A375 (cell line): ENCODE data around the gene NFIL3. TPM values are rescaled to one million over a fixed set of nuclear protein-coding genes. Genes with fewer than 3 reads are reported as not detected.

Experiments used
- total RNA-seq: library from RNA; depleted of rRNA; stranded (reverse); fragments of >200 nt; shearing (Covaris generic); gene quantifications from 2 replicates; pipeline ENCODE4 v1.2.3, GENCODE V29; 2014; rRNA removed

Gene NFIL3
- total RNA-seq = 6.4 and 6.9 TPM in 2 replicates

GRCh38 chr9:91423785-91424402 lies at the start of gene NFIL3:
TSS of gene NFIL3 (minus strand) at chr9:91423832. CDS start at chr9:91410734, 13,098 bp downstream.

GRCh38 chr9:91361291-91362050 lies 62.2 kb downstream of the NFIL3 start, which contains the start of gene AUH:
TSS of gene AUH (minus strand) at chr9:91361918. CDS start at chr9:91361889, 29 bp downstream.

Other genes with a start within 250 kb of the NFIL3 start
- 35.3 and 37.7 TPM in 2 replicates for gene AUH, start 61.9 kb downstream of the NFIL3 start, total RNA-seq